K562 (cell line): ENCODE measurements around the gene ZNF441. TPM values are rescaled to one million over a fixed set of nuclear protein-coding genes. Genes with fewer than 3 reads are reported as not detected.

Experiments
- ATAC-seq: fragments of 200-7000 bp; cut with Tn5 transposase; 3 replicates; pipeline ENCODE4 v1.9.1; 2020; ENCODE audit warnings: moderate library complexity
- BruUV-seq: library from RNA; stranded (reverse); fragments of 400-500 nt; replicated peaks from 2 replicates; lab custom pipeline; 2021; lab: Mats Ljungman, UMichigan
- CTCF ChIA-PET: fragments of 300-600 bp; formaldehyde crosslinking; extraction: SDS; loops from one replicate; lab custom pipeline; 2021; ENCODE audit warnings: low intra/inter-chr PET ratio; lab: Yijun Ruan, JAX
- POLR2A ChIA-PET: fragments of 300-600, 350-650 bp; sonication (Branson Sonifier 250); formaldehyde crosslinking; extraction: SDS; loops from one replicate; lab custom pipeline; 2021; ENCODE audit warnings: antibody characterized with exemption, inconsistent platforms; lab: Yijun Ruan, JAX
- DNase-seq, 4 experiments: peaks; one replicate each; pipeline versions ENCODE4 v3.0.0 to v3.0.0-alpha.2; 2011 to 2018; ENCODE audit warnings: low spot score in 3 of 4, mixed read lengths in 3 of 4; ENCODE audit errors: extremely low read depth in 1 of 4
- FAIRE-seq: peaks from 2 replicates; lab custom pipeline; 2011; peaks lifted over from hg19 to GRCh38; lab: Jason Lieb, UNC
- H2AFZ ChIP-seq: 2 replicates; pipeline ENCODE4 v1.6.0; 2011; ENCODE audit warnings: low read depth, low read length, control low read depth, inconsistent platforms
- H3K27ac ChIP-seq: fragments of 200-600 bp; 3 replicates; pipeline ENCODE4 v1.8.0; 2011; ENCODE audit warnings: low read depth, mild to moderate bottlenecking, control low read depth, inconsistent platforms, low read length, moderate library complexity, mixed read lengths; ENCODE audit errors: extremely low read depth
- H3K27me3 ChIP-seq, 2 experiments: fragments of 300-600 bp in 1 of 2; 2 replicates in 1 of 2; 3 replicates in 1 of 2; pipeline versions ENCODE4 v1.6.0 to v1.8.0; 2011; ENCODE audit warnings: inconsistent platforms in 2 of 2, low read length in 2 of 2, mild to moderate bottlenecking in 1 of 2, mixed read lengths in 1 of 2, moderate library complexity in 1 of 2; ENCODE audit not compliant: control insufficient read depth in 2 of 2, insufficient read depth in 2 of 2
- H3K36me3 ChIP-seq: fragments of 300-600 bp; 3 replicates; pipeline ENCODE4 v1.8.0; 2011; ENCODE audit warnings: mild to moderate bottlenecking, low read length, inconsistent platforms; ENCODE audit not compliant: control insufficient read depth, insufficient read depth
- H3K4me1 ChIP-seq, 2 experiments: fragments of 200-600 bp in 1 of 2; replicated peaks in 1 of 2; 2 replicates in 1 of 2; 3 replicates in 1 of 2; pipeline versions ENCODE4 v1.5.1 to v1.8.0; 2011; ENCODE audit warnings: inconsistent platforms in 2 of 2, low read length in 2 of 2, mild to moderate bottlenecking in 1 of 2, mixed read lengths in 1 of 2, moderate library complexity in 1 of 2; ENCODE audit not compliant: control insufficient read depth in 2 of 2, insufficient read depth in 2 of 2
- H3K4me2 ChIP-seq: 2 replicates; pipeline ENCODE4 v1.6.1; 2011; ENCODE audit warnings: low read length, control low read depth, inconsistent platforms, mixed read lengths; ENCODE audit not compliant: insufficient read depth
- H3K4me3 ChIP-seq: fragments of 200-600 bp; sonication (generic), shearing (Covaris generic); 2 replicates; pipeline ENCODE4 v1.5.1; 2016; ENCODE audit warnings: control low read depth, inconsistent platforms
- H3K79me2 ChIP-seq: fragments of 200-600 bp; 3 replicates; pipeline ENCODE4 v1.8.0; 2011; ENCODE audit warnings: low read length, inconsistent platforms; ENCODE audit not compliant: control insufficient read depth, insufficient read depth
- H3K9ac ChIP-seq, 2 experiments: 2 replicates each; pipeline versions ENCODE4 v1.6.0 to v1.6.1; 2011; ENCODE audit warnings: low read depth in 2 of 2, low read length in 2 of 2, control low read depth in 1 of 2, inconsistent platforms in 1 of 2, mild to moderate bottlenecking in 1 of 2, mixed read lengths in 1 of 2; ENCODE audit not compliant: insufficient read depth in 1 of 2
- H3K9me1 ChIP-seq: one replicate; pipeline ENCODE4 v1.6.0; 2011; ENCODE audit warnings: inconsistent platforms, mild to moderate bottlenecking, low read length, moderate library complexity; ENCODE audit not compliant: control insufficient read depth, insufficient read depth
- H3K9me3 ChIP-seq: replicated peaks from 2 replicates; pipeline ENCODE4 v1.5.1; 2011; ENCODE audit warnings: low read depth, low read length, inconsistent platforms; ENCODE audit not compliant: control insufficient read depth, insufficient read depth
- H4K20me1 ChIP-seq: replicated peaks from 2 replicates; pipeline ENCODE4 v1.6.1; 2011; ENCODE audit warnings: low read length, inconsistent platforms, mixed read lengths; ENCODE audit not compliant: control insufficient read depth, insufficient read depth
- CBX3 ChIP-seq, 2 experiments: IDR thresholded peaks; 1 replicate in 1 of 2; 2 replicates in 1 of 2; pipeline ENCODE4 v1.6.1; 2012; ENCODE audit warnings: inconsistent platforms in 2 of 2, low read length in 2 of 2, borderline replicate concordance in 1 of 2, control low read depth in 1 of 2
- CBX5 ChIP-seq: IDR thresholded peaks from 2 replicates; pipeline ENCODE4 v1.6.1; 2014; ENCODE audit warnings: low read depth, borderline replicate concordance
- JUN ChIP-seq, 2 experiments: sonication (generic) in 1 of 2; formaldehyde crosslinking in 1 of 2; IDR thresholded peaks; 2 replicates each; pipeline versions ENCODE4 v1.6.1 to v1.8.0; 2012 to 2022; ENCODE audit warnings: borderline replicate concordance in 2 of 2, mild to moderate bottlenecking in 2 of 2, improper control_type of control experiment in 1 of 2, low read depth in 1 of 2, low read length in 1 of 2, missing genetic modification reagents in 1 of 2
- KDM1A ChIP-seq, 2 experiments: fragments of 450-650 bp; IDR thresholded peaks; 2 replicates each; pipeline ENCODE4 v1.6.1; 2016; ENCODE audit warnings: mild to moderate bottlenecking in 2 of 2
- PHTF2 ChIP-seq: fragments of 250-450 bp; sonication (Bioruptor Pico); IDR thresholded peaks from 2 replicates; pipeline ENCODE4 v1.5.0; 2021; ENCODE audit warnings: mild to moderate bottlenecking
- POU5F1 ChIP-seq: fragments of 150-350 bp; IDR thresholded peaks from 2 replicates; pipeline ENCODE4 v1.6.1; 2014; ENCODE audit warnings: borderline replicate concordance, low read length, low read depth, mild to moderate bottlenecking; ENCODE audit not compliant: partially characterized antibody
- RAD51 ChIP-seq: fragments of 450-650 bp; IDR thresholded peaks from 2 replicates; pipeline ENCODE4 v1.7.1; 2016; ENCODE audit warnings: low read depth, mild to moderate bottlenecking, borderline replicate concordance
- ZEB2 ChIP-seq: fragments of 450-650 bp; IDR thresholded peaks from 2 replicates; pipeline ENCODE4 v1.6.1; 2016
- ZNF124 ChIP-seq: sonication (generic); formaldehyde crosslinking; IDR thresholded peaks from 2 replicates; pipeline ENCODE4 v1.8.1; 2022; ENCODE audit warnings: missing genetic modification reagents
- ZNF280A ChIP-seq: fragments of 450-650 bp; IDR thresholded peaks from 2 replicates; pipeline ENCODE4 v1.6.1; 2018; ENCODE audit warnings: mild to moderate bottlenecking, low read depth; ENCODE audit not compliant: partially characterized antibody
- ZNF75A ChIP-seq: fragments of 450-650 bp; formaldehyde crosslinking; IDR thresholded peaks from 2 replicates; pipeline ENCODE4 v1.4.0; 2020; ENCODE audit warnings: mild to moderate bottlenecking
- WGBS: fragments of 100-300 bp; shearing (Covaris generic); methylation state at CpG from one replicate; pipeline ENCODE4 v1.1.6; 2016; ENCODE audit warnings: low coverage, mixed read lengths; ENCODE audit not compliant: insufficient coverage; ENCODE audit errors: missing lambda C conversion rate; 5-methylcytosine and 5-hydroxymethylcytosine counted together
- in situ Hi-C: fragments of 300-500 bp; cut with MboI; formaldehyde crosslinking; loops from 4 replicates; pipeline ENCODE4 v1.15.0; 2018; ENCODE audit warnings: inconsistent platforms, mixed read lengths
- intact Hi-C: fragments of 100-400 bp; cut with micrococcal nuclease; formaldehyde crosslinking; loops from 2 replicates; pipeline ENCODE4 v1.14.2; 2022
- polyA plus RNA-seq, 8 experiments: library from polyadenylated mRNA; depleted of rRNA in 4 of 8; stranded (reverse) in 5 of 8; unstranded in 3 of 8; fragments of >200 nt; fragmentation: Nextera tagmentation in 2 of 8; fragmentation: Illumina TruSeq in 1 of 8; extraction: Ambion mirVana in 2 of 8; extraction: Trizol in 1 of 8; gene quantifications; 2 replicates each; pipeline versions ENCODE4 v1.2.1 to v1.2.3, GENCODE V29; 2011 to 2014; ENCODE audit warnings: inconsistent platforms in 1 of 8, missing spikeins in 1 of 8
- total RNA-seq, 7 experiments: library from RNA; depleted of rRNA in 6 of 7; stranded (reverse); fragments of >200 nt in 6 of 7; fragmentation: Illumina TruSeq in 2 of 7; extraction: Trizol in 2 of 7; gene quantifications; 2 replicates each; pipeline versions ENCODE4 v1.2.1 to v1.2.3, GENCODE V29; 2011 to 2021; ENCODE audit warnings: low replicate concordance in 1 of 7
- TF ChIP-seq, protein P1 (sequence below), 2 experiments: fragments of 450-650 bp; formaldehyde crosslinking in 1 of 2; IDR thresholded peaks; 2 replicates each; pipeline versions ENCODE4 v1.4.0 to v1.6.1; 2014 to 2020; ENCODE audit warnings: mild to moderate bottlenecking in 2 of 2, borderline replicate concordance in 1 of 2, low read depth in 1 of 2

The ZNF441 gene
- total and polyA plus RNA-seq, 9 of the 15 experiments (the other 6 are each of a cell fraction or from before 2014, with no cell fraction given), result 1.9 to 14.0 (median 7.8) TPM

- H3K27ac ChIP-seq, result no peak overlapping the region
- H3K9ac ChIP-seq, result no peak overlapping the region
- H3K79me2 ChIP-seq, result peaks cover 11% of the 10 kb centered on the region; the same call in 2 of the 3 replicates
- intact Hi-C loops (no loop called here), in situ Hi-C loops (no loop called here)
- peaks cover 73% of the 10 kb centered on the region for H3K36me3 ChIP-seq
- POLR2A ChIA-PET, result no interaction called here
- FAIRE-seq (no peak), ATAC-seq (no peak), DNase-seq (no peak)
- WGBS, result 97% methylated on average over 8 of the region's 8 CpGs
- no peak overlapping the region for H3K4me3 ChIP-seq
- no peaks in the 10 kb centered on the region for H3K9me1 ChIP-seq
- H3K4me2 ChIP-seq, result no peak overlapping the region
- CTCF ChIA-PET, result interaction anchor here (0.6 kb wide), 1 partner anchor 574 kb away, joined by 3 read pairs; no protein-coding TSS in a partner anchor
- H2AFZ ChIP-seq, result no peak overlapping the region
- no TSS peak for BruUV-seq
- no peaks in the 10 kb centered on the region for H3K27me3 ChIP-seq
- H3K4me1 ChIP-seq, result peaks cover 4 to 7% of the 10 kb centered on the region in 2 experiments; a peak in 3 of 5 replicates
- H4K20me1 ChIP-seq, result no peaks in the 10 kb centered on the region
- peaks cover 47% of the 10 kb centered on the region for H3K9me3 ChIP-seq
- TF ChIP-seq ZNF124 (CRISPR knock-in tag) (no peak), RAD51 (no peak), ZNF280A (peak; percentile 91), ZNF75A (peak; percentile 94), ZEB2 (peak; percentile 86), CBX3 (IDR thresholded peaks at IDR 0.05; ENCODE audit: borderline replicate concordance in 1 of 2, low read length in 2 of 2) (peak; percentile 39 to 65; a peak in 2 of 3 replicates), CBX5 (peak; percentile 82), KDM1A (IDR thresholded peaks at IDR 0.05) (no peak), POU5F1 (no peak), JUN (IDR thresholded peaks at IDR 0.05; ENCODE audit: borderline replicate concordance, low read depth, low read length) (0 out of 2 replicates have a peak, but pooled peaks have one; percentile 31), JUN (CRISPR knock-in tag; IDR thresholded peaks at IDR 0.05; ENCODE audit: borderline replicate concordance) (no peak), PHTF2 (CRISPR knock-in tag) (no peak)
- TF ChIP-seq, protein P1, sequence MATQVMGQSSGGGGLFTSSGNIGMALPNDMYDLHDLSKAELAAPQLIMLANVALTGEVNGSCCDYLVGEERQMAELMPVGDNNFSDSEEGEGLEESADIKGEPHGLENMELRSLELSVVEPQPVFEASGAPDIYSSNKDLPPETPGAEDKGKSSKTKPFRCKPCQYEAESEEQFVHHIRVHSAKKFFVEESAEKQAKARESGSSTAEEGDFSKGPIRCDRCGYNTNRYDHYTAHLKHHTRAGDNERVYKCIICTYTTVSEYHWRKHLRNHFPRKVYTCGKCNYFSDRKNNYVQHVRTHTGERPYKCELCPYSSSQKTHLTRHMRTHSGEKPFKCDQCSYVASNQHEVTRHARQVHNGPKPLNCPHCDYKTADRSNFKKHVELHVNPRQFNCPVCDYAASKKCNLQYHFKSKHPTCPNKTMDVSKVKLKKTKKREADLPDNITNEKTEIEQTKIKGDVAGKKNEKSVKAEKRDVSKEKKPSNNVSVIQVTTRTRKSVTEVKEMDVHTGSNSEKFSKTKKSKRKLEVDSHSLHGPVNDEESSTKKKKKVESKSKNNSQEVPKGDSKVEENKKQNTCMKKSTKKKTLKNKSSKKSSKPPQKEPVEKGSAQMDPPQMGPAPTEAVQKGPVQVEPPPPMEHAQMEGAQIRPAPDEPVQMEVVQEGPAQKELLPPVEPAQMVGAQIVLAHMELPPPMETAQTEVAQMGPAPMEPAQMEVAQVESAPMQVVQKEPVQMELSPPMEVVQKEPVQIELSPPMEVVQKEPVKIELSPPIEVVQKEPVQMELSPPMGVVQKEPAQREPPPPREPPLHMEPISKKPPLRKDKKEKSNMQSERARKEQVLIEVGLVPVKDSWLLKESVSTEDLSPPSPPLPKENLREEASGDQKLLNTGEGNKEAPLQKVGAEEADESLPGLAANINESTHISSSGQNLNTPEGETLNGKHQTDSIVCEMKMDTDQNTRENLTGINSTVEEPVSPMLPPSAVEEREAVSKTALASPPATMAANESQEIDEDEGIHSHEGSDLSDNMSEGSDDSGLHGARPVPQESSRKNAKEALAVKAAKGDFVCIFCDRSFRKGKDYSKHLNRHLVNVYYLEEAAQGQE (IDR thresholded peaks at IDR 0.05; ENCODE audit: borderline replicate concordance), result no peak; the same call in 1 of the 2 replicates
- TF ChIP-seq, protein P1 (CRISPR knock-in tag; IDR thresholded peaks at IDR 0.05; ENCODE audit: low read depth), result no peak
These were observed 65.6 kb downstream of the ZNF441 start for GRCh38 chr19:11832253-11832912.
